GM19238 (cell line): Measurements from ENCODE around the gene BLOC1S3.
"Not testable (repeated sequence)": the region's sequence is repeated elsewhere in the genome, so short reads cannot be mapped to it uniquely, and the experiment has no call there.

Experiments
- DNase-seq: peaks from one replicate; pipeline ENCODE4 v3.0.0; 2011; ENCODE audit warnings: low spot score; ENCODE audit not compliant: insufficient read length

BLOC1S3 gene

GRCh38 chr19:45222724-45223123 lies 44.1 kb downstream of the BLOC1S3 start:
- DNase-seq = no peak

GRCh38 chr19:45223879-45224278 lies 45.3 kb downstream of the BLOC1S3 start:
- no peak for DNase-seq

DNA sequence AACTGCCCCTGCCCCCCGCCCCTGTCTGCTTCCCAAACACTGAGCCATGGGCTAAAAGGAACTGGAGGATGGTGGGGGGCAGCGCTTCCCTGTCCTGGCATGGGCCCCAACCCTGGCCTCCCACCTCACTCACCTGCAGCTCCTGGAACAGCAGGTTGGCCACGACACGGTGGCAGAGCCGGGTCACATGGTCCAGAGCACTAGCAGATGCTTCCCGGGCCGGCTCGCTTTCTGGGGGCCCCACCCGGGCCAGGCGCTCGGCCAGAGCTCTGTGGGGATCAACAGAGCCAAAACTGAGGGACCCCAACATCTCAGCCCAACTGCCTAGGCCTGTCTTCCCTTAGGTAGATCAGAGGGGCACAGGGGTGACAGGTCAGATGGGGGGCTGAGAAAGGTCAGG lies 46.1 kb downstream of the BLOC1S3 start:
- no peak for DNase-seq

GRCh38 chr19:45229056-45229455 lies 50.5 kb downstream of the BLOC1S3 start:
- not testable (repeated sequence) for DNase-seq
